ENCODE data around the gene LRP8. TPM values are rescaled to one million over a fixed set of nuclear protein-coding genes. Genes with fewer than 3 reads are reported as not detected.

Gene LRP8
- total RNA-seq, 1 donor from 2014 or later: 19.9 TPM

GRCh38 chr1:53296117-53296749, 31.6 kb downstream of the LRP8 start:
- Mint-ChIP-seq H3K9me3 (no peaks in the 10 kb centered on the region), H3K27me3 (ENCODE audit: low read depth) (no peaks in the 10 kb centered on the region), H3K27ac (no peak overlapping the region), H3K36me3 (no peaks in the 10 kb centered on the region), H3K4me3 (no peak overlapping the region), H3K4me1 (peaks cover 16% of the 10 kb centered on the region)
- TF ChIP-seq CTCF (IDR thresholded peaks at IDR 0.05; ENCODE audit: unreplicated experiment): no peak
- DNase-seq (ENCODE audit: low spot score in 2 of 2, unreplicated experiment in 2 of 2): no peak

- Mint-ChIP-seq H3K27ac (peak overlapping the region; percentile 13), H3K4me3 (no peak overlapping the region), H3K36me3 (no peaks in the 10 kb centered on the region), H3K27me3 (ENCODE audit: low read depth) (no peaks in the 10 kb centered on the region), H3K9me3 (no peaks in the 10 kb centered on the region), H3K4me1 (peaks cover 16% of the 10 kb centered on the region)
- no peak for DNase-seq (ENCODE audit: low spot score in 2 of 2, unreplicated experiment in 2 of 2)
- no peak for TF ChIP-seq CTCF (IDR thresholded peaks at IDR 0.05; ENCODE audit: unreplicated experiment)
Observed at GRCh38 chr1:53295726-53296116, 32.1 kb downstream of the LRP8 start.

GRCh38 chr1:53295295-53295694, 32.6 kb downstream of the LRP8 start:
- Mint-ChIP-seq H3K4me1 (peaks cover 16% of the 10 kb centered on the region), H3K27me3 (ENCODE audit: low read depth) (no peaks in the 10 kb centered on the region), H3K36me3 (no peaks in the 10 kb centered on the region), H3K27ac (no peak overlapping the region), H3K4me3 (no peak overlapping the region), H3K9me3 (no peaks in the 10 kb centered on the region)
- no peak for DNase-seq (ENCODE audit: low spot score in 2 of 2, unreplicated experiment in 2 of 2)
- TF ChIP-seq CTCF (IDR thresholded peaks at IDR 0.05; ENCODE audit: unreplicated experiment): no peak

- H3K4me3 Mint-ChIP-seq: no peak overlapping the region
- no peaks in the 10 kb centered on the region for H3K27me3 Mint-ChIP-seq (ENCODE audit: low read depth)
- no peaks in the 10 kb centered on the region for H3K9me3 Mint-ChIP-seq
- no peak overlapping the region for H3K27ac Mint-ChIP-seq
- DNase-seq (ENCODE audit: low spot score in 2 of 2, unreplicated experiment in 2 of 2): no peak
- TF ChIP-seq CTCF (IDR thresholded peaks at IDR 0.05; ENCODE audit: unreplicated experiment): no peak
- peaks cover 16% of the 10 kb centered on the region for H3K4me1 Mint-ChIP-seq
- H3K36me3 Mint-ChIP-seq: no peaks in the 10 kb centered on the region
Observed at GRCh38 chr1:53294567-53294966, 33.3 kb downstream of the LRP8 start.

- no peak for DNase-seq (ENCODE audit: low spot score in 2 of 2, unreplicated experiment in 2 of 2)
- no peaks in the 10 kb centered on the region for H3K27me3 Mint-ChIP-seq (ENCODE audit: low read depth)
- peaks cover 16% of the 10 kb centered on the region for H3K4me1 Mint-ChIP-seq
- no peak overlapping the region for H3K27ac Mint-ChIP-seq
- no peaks in the 10 kb centered on the region for H3K36me3 Mint-ChIP-seq
- H3K9me3 Mint-ChIP-seq: no peaks in the 10 kb centered on the region
- TF ChIP-seq CTCF (IDR thresholded peaks at IDR 0.05; ENCODE audit: unreplicated experiment): no peak
- H3K4me3 Mint-ChIP-seq: no peak overlapping the region
Observed at GRCh38 chr1:53294061-53294460, 33.8 kb downstream of the LRP8 start.

- no peak for DNase-seq (ENCODE audit: low spot score in 2 of 2, unreplicated experiment in 2 of 2)
- no peak overlapping the region for H3K4me3 Mint-ChIP-seq
- H3K9me3 Mint-ChIP-seq: no peaks in the 10 kb centered on the region
- TF ChIP-seq CTCF (IDR thresholded peaks at IDR 0.05; ENCODE audit: unreplicated experiment): no peak
- H3K27me3 Mint-ChIP-seq (ENCODE audit: low read depth): no peaks in the 10 kb centered on the region
- H3K36me3 Mint-ChIP-seq: no peaks in the 10 kb centered on the region
- H3K4me1 Mint-ChIP-seq: peaks cover 16% of the 10 kb centered on the region
- H3K27ac Mint-ChIP-seq: no peak overlapping the region
Observed at GRCh38 chr1:53293123-53293522, 34.7 kb downstream of the LRP8 start.

Measured in mesothelial cell of epicardium (in vitro differentiated cells).